Endothelial cell of umbilical vein (primary cell): ENCODE data around the gene ETV1. TPM values are rescaled to one million over a fixed set of nuclear protein-coding genes. Genes with fewer than 3 reads are reported as not detected.

Source experiments
- BruUV-seq: library from RNA; stranded (reverse); fragments of 400-500 nt; replicated peaks from 2 replicates; lab custom pipeline; 2021; lab: Mats Ljungman, UMichigan
- CTCF ChIA-PET: fragments of 300-600, 350-600 bp; sonication (Branson Sonifier 250); formaldehyde crosslinking; loops from one replicate; lab custom pipeline; 2021; ENCODE audit warnings: antibody characterized with exemption, inconsistent platforms; lab: Charles Lee
- POLR2A ChIA-PET: fragments of 300-600, 350-600 bp; sonication (Branson Sonifier 250); formaldehyde crosslinking; loops from one replicate; lab custom pipeline; 2021; ENCODE audit warnings: antibody characterized with exemption, inconsistent platforms; lab: Charles Lee
- DNase-seq: peaks from one replicate; pipeline ENCODE4 v3.0.0-alpha.2; 2011; ENCODE audit warnings: low read depth, low spot score
- FAIRE-seq: peaks from 2 replicates; lab custom pipeline; 2011; peaks lifted over from hg19 to GRCh38; lab: Jason Lieb, UNC
- H2AFZ ChIP-seq: 2 replicates; pipeline ENCODE4 v1.6.0; 2012; ENCODE audit warnings: low read depth, low read length, control low read depth, inconsistent platforms
- H3K27ac ChIP-seq: 2 replicates; pipeline ENCODE4 v1.5.1; 2011; ENCODE audit warnings: low read depth, mild to moderate bottlenecking, control low read depth, low read length, moderate library complexity; ENCODE audit not compliant: insufficient read depth
- H3K27me3 ChIP-seq, 2 experiments: 2 replicates each; pipeline versions ENCODE4 v1.6.0 to v1.6.1; 2011; ENCODE audit warnings: low read length in 2 of 2, mixed read lengths in 1 of 2; ENCODE audit not compliant: control insufficient read depth in 2 of 2, insufficient read depth in 2 of 2
- H3K36me3 ChIP-seq, 2 experiments: 2 replicates in 1 of 2; 3 replicates in 1 of 2; pipeline ENCODE4 v1.5.1; 2011; ENCODE audit warnings: low read length in 2 of 2, mild to moderate bottlenecking in 1 of 2, moderate library complexity in 1 of 2; ENCODE audit not compliant: control insufficient read depth in 2 of 2, insufficient read depth in 2 of 2; ENCODE audit errors: extremely low read depth in 1 of 2
- H3K4me1 ChIP-seq: 3 replicates; pipeline ENCODE4 v1.5.1; 2011; ENCODE audit warnings: mild to moderate bottlenecking, low read length; ENCODE audit not compliant: control insufficient read depth, insufficient read depth; ENCODE audit errors: extremely low read depth
- H3K4me2 ChIP-seq: 2 replicates; pipeline ENCODE4 v1.6.1; 2011; ENCODE audit warnings: low read length, control low read depth, mixed read lengths; ENCODE audit not compliant: insufficient read depth
- H3K4me3 ChIP-seq, 3 experiments: fragments of 200-600 bp in 1 of 3; sonication (generic), shearing (Covaris generic) in 1 of 3; replicated peaks in 1 of 3; 2 replicates each; pipeline ENCODE4 v1.5.1; 2011 to 2016; ENCODE audit warnings: control low read depth in 3 of 3, low read length in 3 of 3, mild to moderate bottlenecking in 2 of 3, inconsistent platforms in 1 of 3, low read depth in 1 of 3, moderate library complexity in 1 of 3; ENCODE audit not compliant: insufficient read depth in 1 of 3
- H3K79me2 ChIP-seq: 2 replicates; pipeline ENCODE4 v1.6.0; 2012; ENCODE audit warnings: low read length, inconsistent platforms; ENCODE audit not compliant: control insufficient read depth, insufficient read depth
- H3K9ac ChIP-seq: replicated peaks from 2 replicates; pipeline ENCODE3; 2011; ENCODE audit warnings: low read length, control low read depth; ENCODE audit not compliant: insufficient read depth; ENCODE audit errors: extremely low read depth
- H3K9me1 ChIP-seq: replicated peaks from 3 replicates; pipeline ENCODE4 v1.6.0; 2011; ENCODE audit warnings: mild to moderate bottlenecking, low read length; ENCODE audit not compliant: control insufficient read depth, insufficient read depth; ENCODE audit errors: extremely low read depth
- H3K9me3 ChIP-seq: replicated peaks from 2 replicates; pipeline ENCODE4 v1.5.1; 2012; ENCODE audit warnings: low read length, inconsistent platforms; ENCODE audit not compliant: control insufficient read depth, insufficient read depth
- H4K20me1 ChIP-seq: replicated peaks from 2 replicates; pipeline ENCODE3; 2011; ENCODE audit warnings: mild to moderate bottlenecking, low read length; ENCODE audit not compliant: control insufficient read depth, insufficient read depth; ENCODE audit errors: extremely low read depth
- EZH2 ChIP-seq: IDR thresholded peaks from 2 replicates; pipeline ENCODE4 v1.6.1; 2012; ENCODE audit warnings: borderline replicate concordance, low read depth, mild to moderate bottlenecking, moderate library complexity, low read length, inconsistent platforms; ENCODE audit not compliant: severe bottlenecking
- GATA2 ChIP-seq: IDR thresholded peaks from 2 replicates; pipeline ENCODE4 v1.7.0; 2011; ENCODE audit warnings: low read depth, mild to moderate bottlenecking, moderate library complexity, mixed read lengths, low read length; ENCODE audit not compliant: insufficient read length, insufficient read depth
- JUN ChIP-seq: IDR thresholded peaks from 2 replicates; pipeline ENCODE4 v1.6.1; 2011; ENCODE audit warnings: borderline replicate concordance, low read depth; ENCODE audit not compliant: insufficient read length, insufficient read depth
- MYC ChIP-seq: IDR thresholded peaks from one replicate; pipeline ENCODE4 v1.6.1; 2011; ENCODE audit warnings: mild to moderate bottlenecking, low read depth, low read length
- POLR2A ChIP-seq: IDR thresholded peaks from 2 replicates; pipeline ENCODE4 v1.6.1; 2012; ENCODE audit warnings: low read depth, mild to moderate bottlenecking, control low read depth, low read length
- POLR2AphosphoS5 ChIP-seq: IDR thresholded peaks from 2 replicates; pipeline ENCODE4 v1.6.1; 2012; ENCODE audit warnings: low read depth, mild to moderate bottlenecking, control low read depth, low read length, moderate library complexity; ENCODE audit not compliant: insufficient read depth
- dilution Hi-C: fragments of 300-500 bp; cut with MboI; formaldehyde crosslinking; loops from one replicate; pipeline ENCODE4 v1.15.0; 2019; ENCODE audit warnings: low sequenced_read_pairs; ENCODE audit not compliant: extremely low pct_ligation_motif_present
- intact Hi-C: fragments of 100-400 bp; cut with micrococcal nuclease; formaldehyde crosslinking; loops from one replicate; pipeline ENCODE4 v1.10.0; 2022
- polyA plus RNA-seq, 4 experiments: library from polyadenylated mRNA; depleted of rRNA in 3 of 4; stranded (reverse) in 3 of 4; unstranded in 1 of 4; fragments of >200 nt; gene quantifications; 2 replicates each; pipeline versions ENCODE4 v1.2.1 to v1.2.3, GENCODE V29; 2011 to 2012; ENCODE audit warnings: missing spikeins in 1 of 4
- total RNA-seq: library from RNA; stranded (reverse); gene quantifications from 2 replicates; pipeline ENCODE4 v1.2.3, GENCODE V29; 2021

ETV1 gene
- total and polyA plus RNA-seq, 2 donors (not counting 3 experiments of a cell fraction or from before 2014, with no cell fraction given), result 8.4 to 16.6 TPM

GRCh38 chr7:13886356-13886755 is 103.1 kb downstream of the ETV1 start:
- no peak for FAIRE-seq
- intact Hi-C loops, result no loop called here
- CTCF ChIA-PET, result no interaction called here

GRCh38 chr7:13882051-13882450 is 107.4 kb downstream of the ETV1 start:
- H3K27me3 ChIP-seq, result no peaks in the 10 kb centered on the region
- no peaks in the 10 kb centered on the region for H4K20me1 ChIP-seq
- no peaks in the 10 kb centered on the region for H3K36me3 ChIP-seq
- BruUV-seq, result no TSS peak
- no peaks in the 10 kb centered on the region for H3K9me1 ChIP-seq
- TF ChIP-seq EZH2 (no peak), MYC (no peak), JUN (no peak), GATA2 (no peak)
- H3K9ac ChIP-seq, result no peak overlapping the region
- CTCF ChIA-PET, result no interaction called here
- H3K79me2 ChIP-seq, result no peaks in the 10 kb centered on the region
- H3K4me1 ChIP-seq, result no peaks in the 10 kb centered on the region
- dilution Hi-C loops (no loop called here), intact Hi-C loops (no loop called here)
- H3K9me3 ChIP-seq, result no peaks in the 10 kb centered on the region
- POLR2A ChIA-PET, result no interaction called here
- H3K4me3 ChIP-seq, result no peak overlapping the region
- no peak overlapping the region for H2AFZ ChIP-seq
- no peak overlapping the region for H3K4me2 ChIP-seq
- no peak overlapping the region for H3K27ac ChIP-seq
- no peak for DNase-seq
- no peak for FAIRE-seq

More at GRCh38 chr7:13886356-13886755, 103.1 kb downstream of the ETV1 start:
- H3K9me1 ChIP-seq, result no peaks in the 10 kb centered on the region
- no peak overlapping the region for H3K9ac ChIP-seq
- H3K36me3 ChIP-seq, result no peaks in the 10 kb centered on the region
- no peaks in the 10 kb centered on the region for H3K4me1 ChIP-seq
- dilution Hi-C loops, result no loop called here
- no peak overlapping the region for H3K4me2 ChIP-seq
- H2AFZ ChIP-seq, result no peak overlapping the region
- H4K20me1 ChIP-seq, result no peaks in the 10 kb centered on the region
- no TSS peak for BruUV-seq
- H3K27me3 ChIP-seq, result no peaks in the 10 kb centered on the region
- no peaks in the 10 kb centered on the region for H3K9me3 ChIP-seq
- DNase-seq, result no peak
- TF ChIP-seq EZH2 (no peak), GATA2 (no peak), MYC (no peak), POLR2A (no peak), POLR2AphosphoS5 (no peak), JUN (no peak)
- no peak overlapping the region for H3K27ac ChIP-seq
- POLR2A ChIA-PET, result no interaction called here
- no peaks in the 10 kb centered on the region for H3K79me2 ChIP-seq
- H3K4me3 ChIP-seq, result no peak overlapping the region
